SH-SY5Y (cell line): ENCODE results near the gene PRDM13.

Experiments
- GATA2 ChIP-seq: IDR thresholded peaks from 2 replicates; pipeline ENCODE4 v1.6.1; 2011; ENCODE audit warnings: mild to moderate bottlenecking, low read depth, low read length
- GATA3 ChIP-seq: IDR thresholded peaks from 2 replicates; pipeline ENCODE4 v1.6.1; 2011; ENCODE audit warnings: low read depth, mild to moderate bottlenecking, low read length, moderate library complexity

DNA sequence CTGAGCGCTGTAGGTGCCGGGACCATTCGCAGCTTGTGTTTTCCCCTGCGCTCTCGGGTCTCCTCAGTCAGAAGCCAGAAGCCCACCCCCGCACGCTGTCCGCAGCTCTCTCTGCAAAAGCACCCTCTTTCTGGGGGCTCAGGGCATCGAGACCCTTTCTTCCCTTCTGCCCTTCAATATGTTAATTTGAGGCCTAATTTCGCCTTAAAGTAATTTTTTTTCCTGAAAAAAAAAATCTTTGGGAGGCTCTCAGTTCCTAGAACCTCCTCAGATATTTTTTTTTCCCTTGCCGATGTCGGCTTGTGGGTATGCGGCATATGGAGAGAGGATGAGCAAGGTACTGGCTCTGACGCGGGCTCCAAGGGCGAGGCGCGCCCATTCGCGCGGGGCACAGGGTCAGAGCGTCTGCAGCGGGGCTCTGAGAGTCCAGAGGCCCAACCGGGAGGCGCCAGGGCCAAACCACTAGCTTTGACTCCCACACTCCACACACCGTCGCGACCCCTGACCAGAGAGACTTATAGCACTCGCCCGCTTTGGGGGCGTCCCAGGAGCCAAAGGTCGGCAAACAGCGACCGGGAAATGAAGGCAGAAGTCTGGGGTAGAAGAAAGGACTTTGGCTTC, 893 bp downstream of the PRDM13 start:
- TF ChIP-seq GATA3: no peak
- TF ChIP-seq GATA2: no peak
